C4-2B (cell line): ENCODE results near the gene SPHK1.
A peak's percentile ranks its signal among the peaks of the same experiment; 100 is the strongest.

Experiments used
- H3K27ac ChIP-seq: fragments of 450-650 bp; 2 replicates; pipeline ENCODE4 v1.5.1; 2017
- CTCF ChIP-seq: fragments of 450-650 bp; conservative IDR thresholded peaks from 2 replicates; pipeline ENCODE4 v1.5.1; 2017; ENCODE audit warnings: mild to moderate bottlenecking
- ZFX ChIP-seq: fragments of 450-650 bp; IDR thresholded peaks from 2 replicates; pipeline ENCODE4 v1.6.1; 2017

SPHK1 gene

GRCh38 chr17:76366247-76366646 lies 18.2 kb upstream of the SPHK1 start:
- TF ChIP-seq CTCF (no peak), ZFX (no peak)
- no peak overlapping the region for H3K27ac ChIP-seq

GRCh38 chr17:76367642-76368041 lies 16.8 kb upstream of the SPHK1 start:
- no peak for TF ChIP-seq CTCF
- no peak for TF ChIP-seq ZFX
- H3K27ac ChIP-seq: no peak overlapping the region

GRCh38 chr17:76368545-76368944 lies 15.9 kb upstream of the SPHK1 start:
- TF ChIP-seq ZFX (no peak), CTCF (no peak)
- no peak overlapping the region for H3K27ac ChIP-seq

GRCh38 chr17:76369379-76369778 lies 15.0 kb upstream of the SPHK1 start:
- no peak for TF ChIP-seq CTCF
- TF ChIP-seq ZFX: no peak
- no peak overlapping the region for H3K27ac ChIP-seq

- TF ChIP-seq CTCF: no peak
- TF ChIP-seq ZFX: no peak
- H3K27ac ChIP-seq: no peak overlapping the region
Measured at GRCh38 chr17:76369804-76370203, 14.6 kb upstream of the SPHK1 start.

GRCh38 chr17:76370261-76370993 lies 14.0 kb upstream of the SPHK1 start:
- no peak overlapping the region for H3K27ac ChIP-seq
- TF ChIP-seq CTCF: peak; percentile 70; the same call in 1 of the 2 replicates
- TF ChIP-seq ZFX: no peak

- no peak overlapping the region for H3K27ac ChIP-seq
- TF ChIP-seq ZFX (no peak), CTCF (no peak)
Measured at GRCh38 chr17:76371656-76372628, 12.5 kb upstream of the SPHK1 start.
